GM10847 (cell line): ENCODE results near the gene ATP2C2.

ENCODE experiments used
- POLR2A ChIP-seq: IDR thresholded peaks from 2 replicates; pipeline ENCODE4 v1.6.1; 2011; ENCODE audit not compliant: insufficient read length; ENCODE audit errors: extremely low read depth

The ATP2C2 gene

DNA sequence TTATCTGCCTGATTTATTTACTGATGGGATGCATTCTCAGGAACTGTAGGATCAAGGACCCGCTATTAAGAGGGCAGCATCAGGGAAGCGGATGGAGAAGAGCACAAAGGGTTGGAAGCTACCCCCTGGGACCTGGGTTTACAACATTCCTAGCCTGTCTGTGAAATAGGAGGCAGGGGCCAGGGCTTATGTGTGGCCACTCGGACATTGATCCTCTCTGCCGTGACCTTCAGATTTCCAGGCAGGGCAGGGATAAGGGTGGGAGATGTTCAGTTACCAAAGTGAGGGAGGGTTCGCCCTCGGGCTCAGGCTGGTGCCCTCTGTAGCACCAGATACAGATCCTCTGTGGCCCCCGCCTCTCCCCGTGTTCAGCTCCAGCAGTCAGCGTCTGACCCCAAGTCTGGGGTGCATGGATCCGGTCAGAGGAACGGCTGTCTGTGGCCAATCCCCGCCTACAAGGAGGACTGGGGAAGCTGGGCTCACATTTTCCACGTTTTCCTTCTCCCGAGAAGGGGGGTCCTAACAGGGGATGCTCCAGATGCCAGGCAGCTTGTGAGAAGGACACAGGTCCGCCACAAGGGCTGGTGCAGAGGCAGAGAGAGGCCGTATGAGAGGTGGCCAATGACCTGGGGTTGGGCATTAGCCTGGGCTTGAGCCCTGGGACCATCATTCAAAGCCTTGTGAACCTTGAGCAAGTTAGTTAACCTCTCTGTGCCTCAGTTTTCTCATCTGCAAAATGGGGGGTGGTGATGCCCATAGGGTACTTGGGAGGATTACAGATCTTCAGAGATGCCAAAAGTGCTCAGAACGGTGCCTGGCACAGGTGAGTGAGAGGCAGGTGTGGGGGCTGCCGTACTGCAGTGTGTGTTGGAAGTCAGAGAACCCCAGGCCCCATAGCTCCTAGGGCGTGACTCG, 48.3 kb downstream of the ATP2C2 start:
- no peak for TF ChIP-seq POLR2A

- TF ChIP-seq POLR2A = no peak
Measured at GRCh38 chr16:84418056-84418849, 49.9 kb downstream of the ATP2C2 start.

- no peak for TF ChIP-seq POLR2A
Measured at GRCh38 chr16:84419730-84420129, 51.4 kb downstream of the ATP2C2 start.

GRCh38 chr16:84421081-84421937, 53.0 kb downstream of the ATP2C2 start:
- TF ChIP-seq POLR2A = no peak

GRCh38 chr16:84421938-84422220, 53.5 kb downstream of the ATP2C2 start:
- no peak for TF ChIP-seq POLR2A

DNA sequence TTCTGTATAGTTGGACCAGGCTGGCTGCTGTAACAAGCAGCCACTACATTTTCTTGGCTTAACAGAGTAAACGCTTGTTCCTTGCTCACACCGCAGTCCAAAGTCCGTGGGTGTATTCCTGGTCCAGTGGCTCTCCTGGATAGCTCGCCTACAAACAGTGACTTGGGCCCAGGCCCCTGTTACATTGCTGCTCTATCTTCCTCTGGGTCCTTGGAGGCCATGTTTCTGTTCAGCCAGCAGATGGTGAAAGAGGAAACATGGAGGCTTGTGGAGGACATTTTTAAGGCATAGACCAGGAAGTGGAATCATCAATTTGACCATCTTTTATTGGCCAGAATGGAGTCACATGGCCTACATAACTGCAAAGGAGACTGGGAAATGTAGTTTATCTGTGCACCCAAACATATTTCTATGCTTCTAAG, 55.1 kb downstream of the ATP2C2 start:
- TF ChIP-seq POLR2A = no peak

GRCh38 chr16:84425696-84426095, 57.4 kb downstream of the ATP2C2 start:
- no peak for TF ChIP-seq POLR2A

GRCh38 chr16:84426804-84427203, 58.5 kb downstream of the ATP2C2 start:
- no peak for TF ChIP-seq POLR2A

DNA sequence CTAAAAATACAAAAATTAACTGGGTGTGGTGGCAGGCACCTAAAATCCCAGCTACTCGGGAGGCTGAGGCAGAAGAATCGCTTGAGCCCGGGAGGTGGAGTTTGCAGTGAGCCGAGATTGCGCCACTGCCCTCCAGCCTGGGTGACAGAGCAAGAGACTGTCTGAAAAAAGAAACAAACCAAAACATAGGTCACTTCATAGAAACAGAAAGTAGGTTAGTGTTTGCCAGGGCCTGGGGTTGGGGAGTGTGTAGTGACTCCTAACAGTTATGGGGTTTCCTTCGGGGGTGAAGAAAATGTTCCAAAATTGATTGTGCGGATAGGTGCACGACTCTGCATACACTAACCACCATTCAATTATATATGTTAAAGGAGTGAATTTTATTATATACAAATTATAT, 59.2 kb downstream of the ATP2C2 start:
- TF ChIP-seq POLR2A = no peak

DNA sequence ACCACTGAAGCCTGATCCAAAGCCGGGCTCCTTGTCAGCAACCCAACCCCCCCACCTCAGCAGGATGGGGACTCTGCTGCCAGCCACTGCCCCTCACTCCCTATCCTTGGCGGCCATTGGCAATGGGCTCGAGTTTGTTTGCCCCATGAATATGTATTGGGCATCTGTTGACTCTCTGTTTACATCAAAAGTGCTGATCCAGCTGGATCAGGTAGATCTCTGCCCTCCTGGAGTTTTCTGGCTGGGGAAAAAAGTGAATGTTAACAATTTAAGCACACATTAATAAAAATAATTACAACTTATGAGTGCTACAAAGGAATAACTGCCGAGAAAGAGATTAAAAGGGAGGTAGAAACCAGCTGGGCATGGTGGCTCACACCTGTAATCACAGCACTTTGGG, 62.5 kb downstream of the ATP2C2 start:
- no peak for TF ChIP-seq POLR2A

DNA sequence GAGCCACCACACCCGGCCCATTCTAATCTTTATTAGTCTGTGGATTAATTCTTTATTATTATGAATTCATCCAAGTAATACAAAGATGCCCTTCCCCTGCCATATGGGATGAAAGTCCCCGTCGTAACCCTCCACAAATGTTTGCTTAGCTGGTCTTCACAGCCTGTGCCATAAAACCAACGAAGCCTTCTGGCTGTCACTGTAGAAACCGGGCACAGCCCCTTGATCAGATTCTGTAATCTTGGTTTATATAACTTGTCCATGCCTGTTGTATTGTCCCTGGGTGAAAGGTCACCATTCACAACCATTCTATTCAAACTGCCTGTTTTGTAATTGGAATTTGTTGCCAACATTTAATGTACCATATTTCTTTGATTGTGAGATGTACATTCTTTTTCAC, 66.5 kb downstream of the ATP2C2 start:
- no peak for TF ChIP-seq POLR2A

- no peak for TF ChIP-seq POLR2A
Measured at GRCh38 chr16:84436196-84436595, 67.9 kb downstream of the ATP2C2 start.

- no peak for TF ChIP-seq POLR2A
Measured at GRCh38 chr16:84438971-84439696, 70.8 kb downstream of the ATP2C2 start.

DNA sequence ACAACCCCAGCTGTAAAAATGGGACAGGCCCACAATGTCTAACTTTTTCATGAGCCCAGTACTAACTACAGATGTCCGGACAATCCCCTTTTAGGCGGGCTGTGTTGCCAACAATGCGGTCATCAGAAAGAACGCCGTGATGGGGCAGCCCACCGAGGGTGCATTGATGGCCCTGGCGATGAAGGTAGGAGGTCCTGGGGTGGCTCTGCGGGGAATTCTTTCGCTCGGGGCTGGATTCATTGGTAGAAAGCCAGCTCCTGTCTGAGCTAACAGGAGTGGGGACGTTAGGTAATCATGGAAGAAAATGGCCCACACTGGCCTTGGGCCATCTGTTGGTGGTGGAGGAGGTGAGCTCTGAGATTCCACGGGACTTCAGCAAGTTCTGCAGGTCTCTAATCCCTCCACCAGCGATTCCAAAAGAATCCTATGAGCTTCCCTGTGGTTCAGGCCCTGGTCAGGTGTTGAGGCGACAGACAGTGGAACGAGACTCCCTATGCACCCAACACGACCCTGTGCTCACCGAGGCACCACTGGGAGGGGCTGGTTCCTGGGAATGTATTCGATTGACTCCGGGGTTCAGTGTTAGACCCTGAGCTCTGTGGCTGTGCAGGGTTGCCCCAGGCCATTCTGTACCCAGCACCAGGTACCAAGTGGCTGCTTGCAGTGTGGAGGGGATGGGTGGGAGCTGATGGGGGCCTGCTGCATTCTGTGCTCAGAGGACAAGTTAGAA, 74.2 kb downstream of the ATP2C2 start:
- no peak for TF ChIP-seq POLR2A
